ENCODE measurements around the gene GCHFR.

- TF ChIP-seq CTCF (IDR thresholded peaks at IDR 0.05; ENCODE audit: low read depth, low read length, poor library complexity, severe bottlenecking) (no peak), EZH2phosphoT487 (IDR thresholded peaks at IDR 0.05; ENCODE audit: borderline replicate concordance, low read length) (no peak)
Observed at GRCh38 chr15:40754574-40754882, 9.3 kb upstream of the GCHFR start.
